Osteocyte (in vitro differentiated cells): ENCODE data around the gene PLXNA1. TPM values are rescaled to one million over a fixed set of nuclear protein-coding genes. Genes with fewer than 3 reads are reported as not detected.
A peak's percentile ranks its signal among the peaks of the same experiment; 100 is the strongest.

Experiments used
- DNase-seq: peaks from one replicate; pipeline ENCODE4 v3.0.0; 2021; ENCODE audit warnings: mixed read lengths; ENCODE audit not compliant: unreplicated experiment; ENCODE audit errors: extremely low spot score
- H3K27ac Mint-ChIP-seq: one replicate; pipeline ENCODE4 v1.8.0; 2021; ENCODE audit warnings: mild to moderate bottlenecking, mixed read lengths; ENCODE audit not compliant: unreplicated experiment
- H3K27me3 Mint-ChIP-seq: one replicate; pipeline ENCODE4 v1.8.0; 2021; ENCODE audit warnings: mixed read lengths; ENCODE audit not compliant: unreplicated experiment
- H3K36me3 Mint-ChIP-seq: one replicate; pipeline ENCODE4 v1.8.0; 2021; ENCODE audit warnings: mixed read lengths; ENCODE audit not compliant: unreplicated experiment
- H3K4me1 Mint-ChIP-seq: one replicate; pipeline ENCODE4 v1.8.0; 2021; ENCODE audit warnings: mixed read lengths; ENCODE audit not compliant: unreplicated experiment
- H3K4me3 Mint-ChIP-seq: one replicate; pipeline ENCODE4 v1.8.0; 2021; ENCODE audit warnings: mild to moderate bottlenecking, moderate library complexity, mixed read lengths; ENCODE audit not compliant: unreplicated experiment
- H3K9me3 Mint-ChIP-seq: one replicate; pipeline ENCODE4 v1.8.0; 2021; ENCODE audit warnings: mixed read lengths; ENCODE audit not compliant: unreplicated experiment
- total RNA-seq: library from RNA; stranded (reverse); gene quantifications from 2 replicates; pipeline ENCODE4 v1.2.1, GENCODE V29; 2021
- TF ChIP-seq, protein P1 (sequence below): fragments of 200-600 bp; sonication (generic); IDR thresholded peaks from 2 replicates; pipeline ENCODE4 v1.5.0; 2021; ENCODE audit warnings: antibody characterized with exemption, mild to moderate bottlenecking, moderate library complexity

PLXNA1 gene
- total RNA-seq, 1 donor from 2014 or later: 60.5 TPM

DNA sequence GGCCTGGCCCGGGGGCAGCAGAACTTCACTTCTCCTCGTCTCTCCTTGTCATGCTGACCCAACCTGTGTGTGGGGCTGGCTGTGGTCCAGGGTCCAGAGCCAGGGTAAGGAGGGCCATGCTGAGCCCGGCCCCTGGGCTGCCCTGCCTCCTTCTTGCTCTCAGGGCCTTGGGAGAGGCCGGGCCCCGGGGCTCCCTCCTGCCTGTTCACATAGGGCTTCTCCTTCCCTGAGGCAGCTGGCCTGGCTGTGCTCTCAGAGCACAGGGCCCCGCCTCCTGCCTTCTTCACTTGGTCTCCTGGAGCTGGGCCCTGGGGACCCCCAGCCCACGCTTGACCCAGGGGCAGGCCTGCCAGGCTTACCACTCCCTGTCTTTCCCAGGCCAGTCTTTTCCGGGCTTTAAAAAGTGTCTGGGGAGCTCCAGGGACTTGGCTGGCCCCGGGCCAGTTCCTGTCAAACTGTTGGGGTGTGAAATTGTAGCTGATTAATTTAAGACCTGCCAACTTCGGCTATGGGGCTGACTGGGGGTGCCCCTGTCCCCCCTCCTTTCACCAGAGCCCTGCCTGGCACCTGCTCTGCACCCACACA is 11.8 kb downstream of the PLXNA1 start:
- TF ChIP-seq, protein P1, sequence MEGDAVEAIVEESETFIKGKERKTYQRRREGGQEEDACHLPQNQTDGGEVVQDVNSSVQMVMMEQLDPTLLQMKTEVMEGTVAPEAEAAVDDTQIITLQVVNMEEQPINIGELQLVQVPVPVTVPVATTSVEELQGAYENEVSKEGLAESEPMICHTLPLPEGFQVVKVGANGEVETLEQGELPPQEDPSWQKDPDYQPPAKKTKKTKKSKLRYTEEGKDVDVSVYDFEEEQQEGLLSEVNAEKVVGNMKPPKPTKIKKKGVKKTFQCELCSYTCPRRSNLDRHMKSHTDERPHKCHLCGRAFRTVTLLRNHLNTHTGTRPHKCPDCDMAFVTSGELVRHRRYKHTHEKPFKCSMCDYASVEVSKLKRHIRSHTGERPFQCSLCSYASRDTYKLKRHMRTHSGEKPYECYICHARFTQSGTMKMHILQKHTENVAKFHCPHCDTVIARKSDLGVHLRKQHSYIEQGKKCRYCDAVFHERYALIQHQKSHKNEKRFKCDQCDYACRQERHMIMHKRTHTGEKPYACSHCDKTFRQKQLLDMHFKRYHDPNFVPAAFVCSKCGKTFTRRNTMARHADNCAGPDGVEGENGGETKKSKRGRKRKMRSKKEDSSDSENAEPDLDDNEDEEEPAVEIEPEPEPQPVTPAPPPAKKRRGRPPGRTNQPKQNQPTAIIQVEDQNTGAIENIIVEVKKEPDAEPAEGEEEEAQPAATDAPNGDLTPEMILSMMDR: no peak

DNA sequence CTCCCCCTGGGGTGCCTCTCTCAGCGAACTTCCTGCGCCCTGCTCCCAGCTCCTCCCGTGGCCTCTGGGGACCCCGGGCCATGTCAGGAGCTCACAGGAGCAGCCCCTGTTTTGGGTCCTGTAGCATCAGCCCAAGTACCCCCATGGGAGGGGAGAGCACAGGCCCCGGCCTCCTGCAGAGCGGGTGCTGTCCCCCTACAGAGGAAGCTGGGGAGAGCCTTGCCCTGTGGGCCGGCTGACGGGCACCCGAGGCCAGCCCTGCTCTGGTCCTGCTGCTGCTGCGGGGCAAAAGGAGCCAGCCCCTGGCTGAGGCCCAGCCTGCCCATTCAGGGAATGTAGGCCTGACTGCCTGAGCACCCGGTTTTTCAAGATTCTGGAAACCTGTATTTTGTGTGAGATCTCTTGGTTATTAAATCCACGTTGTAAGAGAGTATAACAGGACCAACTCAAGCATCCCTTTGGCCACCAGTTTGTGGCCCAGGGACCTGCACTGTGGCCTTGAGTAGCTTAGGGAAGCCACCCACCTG is 12.4 kb downstream of the PLXNA1 start:
- Mint-ChIP-seq H3K4me3 (no peak overlapping the region), H3K27ac (peak overlapping the region; percentile 14), H3K27me3 (no peaks in the 10 kb centered on the region), H3K4me1 (peaks cover 15% of the 10 kb centered on the region), H3K36me3 (peaks cover 2% of the 10 kb centered on the region), H3K9me3 (no peaks in the 10 kb centered on the region)
- no peak for DNase-seq
- TF ChIP-seq, protein P1: no peak

More for the DNA sequence above, 11.8 kb downstream of the PLXNA1 start:
- Mint-ChIP-seq H3K27me3 (no peaks in the 10 kb centered on the region), H3K27ac (peak overlapping the region; percentile 52), H3K9me3 (no peaks in the 10 kb centered on the region), H3K4me1 (peaks cover 15% of the 10 kb centered on the region), H3K36me3 (peaks cover 2% of the 10 kb centered on the region), H3K4me3 (no peak overlapping the region)
- no peak for DNase-seq

DNA sequence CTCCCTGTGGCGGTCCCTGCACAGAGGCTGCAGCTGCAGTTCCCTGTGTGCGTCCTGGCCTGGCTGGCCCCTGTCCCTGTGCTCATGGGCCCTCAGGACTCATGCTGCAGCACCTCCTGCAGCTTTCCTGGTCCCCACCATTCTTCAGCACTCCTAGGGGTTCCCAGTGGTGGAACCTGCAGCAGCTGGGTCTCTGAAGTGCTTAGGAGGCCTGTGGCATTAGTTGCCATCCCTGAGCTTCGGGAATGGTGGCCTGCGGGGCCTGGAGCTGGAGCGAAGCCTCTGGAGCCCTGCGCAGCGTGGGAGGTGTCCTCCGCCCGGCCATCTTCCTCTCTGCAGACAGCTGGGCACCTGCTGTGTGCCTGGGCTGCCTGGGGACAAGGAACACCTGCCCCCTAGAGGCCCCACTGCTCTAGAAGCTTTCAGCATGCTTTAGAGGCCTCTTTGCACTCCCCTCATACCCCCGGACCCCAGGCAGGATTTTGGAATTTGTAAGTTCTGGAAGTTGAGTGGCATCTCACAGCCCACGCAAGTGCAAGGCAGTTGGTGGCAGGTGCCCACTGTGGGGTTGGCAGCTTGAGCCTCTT is 13.1 kb downstream of the PLXNA1 start:
- peaks cover 18% of the 10 kb centered on the region for H3K4me1 Mint-ChIP-seq
- no peak for DNase-seq
- no peak overlapping the region for H3K4me3 Mint-ChIP-seq
- TF ChIP-seq, protein P1: no peak
- no peaks in the 10 kb centered on the region for H3K9me3 Mint-ChIP-seq
- peaks cover 2% of the 10 kb centered on the region for H3K36me3 Mint-ChIP-seq
- H3K27ac Mint-ChIP-seq: no peak overlapping the region
- H3K27me3 Mint-ChIP-seq: no peaks in the 10 kb centered on the region

DNA sequence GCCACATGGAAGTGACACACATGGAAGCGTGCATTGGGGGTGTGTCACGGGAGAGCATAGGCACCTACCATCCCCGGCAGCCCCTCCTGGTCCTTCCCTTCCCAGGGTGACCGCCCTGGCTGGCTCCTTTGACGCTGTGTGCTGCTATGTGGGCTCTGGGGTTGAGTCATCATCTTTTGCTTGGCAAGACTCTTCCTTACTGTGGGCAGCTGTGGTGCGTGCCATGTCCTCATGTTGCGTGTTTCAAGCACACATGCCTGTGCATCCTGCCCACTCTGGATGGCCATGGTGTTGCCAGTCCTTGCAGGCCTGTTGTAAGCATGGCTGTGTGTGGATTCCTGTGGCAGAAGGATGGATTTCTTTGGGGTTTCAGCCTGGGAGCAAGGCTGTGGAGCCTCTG is 14.0 kb downstream of the PLXNA1 start:
- no peak overlapping the region for H3K4me3 Mint-ChIP-seq
- H3K4me1 Mint-ChIP-seq: peaks cover 25% of the 10 kb centered on the region
- DNase-seq: no peak
- TF ChIP-seq, protein P1: no peak
- H3K27me3 Mint-ChIP-seq: no peaks in the 10 kb centered on the region
- H3K36me3 Mint-ChIP-seq: peaks cover 2% of the 10 kb centered on the region
- no peaks in the 10 kb centered on the region for H3K9me3 Mint-ChIP-seq
- H3K27ac Mint-ChIP-seq: no peak overlapping the region

DNA sequence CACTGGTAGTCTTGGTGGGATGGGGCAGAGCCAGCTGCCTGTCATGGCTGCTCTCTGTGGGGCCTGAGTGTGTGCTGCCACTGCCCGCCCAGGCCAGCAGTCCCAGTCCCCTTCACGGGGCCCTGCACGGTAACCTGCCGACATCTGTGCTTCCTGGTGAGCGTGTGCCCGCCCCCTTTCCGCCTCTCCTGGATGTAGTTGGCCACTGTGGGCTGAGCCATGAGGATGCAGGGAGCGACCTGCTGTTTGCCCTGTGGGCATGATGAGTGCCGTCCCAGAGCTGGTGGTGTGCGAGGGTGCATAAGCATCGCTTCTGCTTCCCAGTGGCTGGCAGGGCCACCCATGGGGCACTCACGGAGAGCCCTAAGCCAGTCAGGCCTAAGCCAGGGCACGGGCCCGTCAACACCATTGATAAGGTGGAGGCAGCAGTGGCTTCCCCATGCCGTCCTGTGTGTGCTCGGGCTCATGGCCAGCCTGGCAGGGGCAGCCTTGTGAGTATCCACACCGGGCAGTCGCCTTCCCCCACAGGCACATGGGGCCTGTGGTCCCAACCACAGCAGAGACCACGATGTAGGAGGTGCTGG is 14.6 kb downstream of the PLXNA1 start:
- TF ChIP-seq, protein P1: no peak
- no peak for DNase-seq
- no peak overlapping the region for H3K4me3 Mint-ChIP-seq
- peaks cover 31% of the 10 kb centered on the region for H3K4me1 Mint-ChIP-seq
- H3K36me3 Mint-ChIP-seq: peaks cover 2% of the 10 kb centered on the region
- H3K27me3 Mint-ChIP-seq: no peaks in the 10 kb centered on the region
- H3K9me3 Mint-ChIP-seq: no peaks in the 10 kb centered on the region
- H3K27ac Mint-ChIP-seq: no peak overlapping the region
